NCI-H226 (cell line): ENCODE data around the gene ACTL6B.
A peak's percentile ranks its signal among the peaks of the same experiment; 100 is the strongest.

Source experiments
- DNase-seq: peaks from one replicate; pipeline ENCODE4 v3.0.0-alpha.2; 2015

The ACTL6B gene

DNA sequence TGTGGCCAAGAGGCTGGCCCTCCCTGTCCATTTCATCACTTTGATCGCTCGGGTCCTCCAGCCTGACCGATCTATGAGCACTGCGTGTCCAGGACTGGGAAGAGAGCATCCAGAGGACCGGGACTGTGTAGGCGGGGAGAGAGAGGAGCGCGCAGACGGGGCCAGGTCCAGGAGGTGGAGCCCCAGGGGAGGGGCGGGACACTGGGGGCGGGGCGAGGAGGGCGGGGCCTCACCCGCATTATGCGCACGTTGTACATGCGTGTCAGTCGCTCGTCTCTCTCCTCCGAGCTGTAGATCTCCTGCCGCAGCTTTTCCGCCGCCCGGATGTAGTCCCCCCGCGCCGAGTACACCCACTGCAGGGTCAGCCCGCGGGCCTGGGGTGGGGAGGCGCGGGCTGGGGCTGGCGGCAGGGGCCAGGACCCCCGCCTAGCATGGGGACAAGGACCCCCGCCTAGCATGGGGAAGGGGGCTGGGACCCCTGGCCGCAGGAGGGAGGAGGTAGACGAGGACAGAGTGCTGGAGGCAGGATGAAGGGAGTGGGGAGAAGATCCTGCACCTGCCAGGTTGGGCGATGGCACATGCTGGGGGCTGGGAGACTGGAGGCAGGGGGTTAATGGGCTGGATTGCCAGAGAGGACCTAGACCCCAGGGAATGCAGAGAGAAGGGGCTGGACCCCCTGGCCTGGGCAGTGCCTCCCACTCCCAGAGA lies 29.6 kb downstream of the ACTL6B start:
- DNase-seq, result peak; percentile 75

DNA sequence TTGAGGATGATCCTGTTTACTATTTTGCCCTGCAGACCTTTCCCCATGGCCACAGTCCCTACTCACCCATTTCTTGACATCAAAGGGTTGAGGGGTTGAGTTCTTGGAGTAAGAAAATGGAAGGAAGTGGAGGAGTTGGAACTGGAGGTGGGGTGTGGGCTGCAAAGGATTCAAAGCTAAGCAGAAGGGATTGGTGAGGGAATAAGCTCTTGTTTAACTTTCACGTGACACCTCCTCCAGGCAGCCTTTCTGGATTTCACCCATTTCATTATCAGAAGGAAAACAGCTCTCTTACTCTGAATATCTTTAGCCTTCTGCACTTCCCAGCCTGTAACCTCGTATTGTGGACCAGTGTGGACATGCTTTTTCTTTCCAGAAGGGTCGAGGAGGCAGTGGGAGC lies 30.2 kb downstream of the ACTL6B start:
- DNase-seq, result no peak

DNA sequence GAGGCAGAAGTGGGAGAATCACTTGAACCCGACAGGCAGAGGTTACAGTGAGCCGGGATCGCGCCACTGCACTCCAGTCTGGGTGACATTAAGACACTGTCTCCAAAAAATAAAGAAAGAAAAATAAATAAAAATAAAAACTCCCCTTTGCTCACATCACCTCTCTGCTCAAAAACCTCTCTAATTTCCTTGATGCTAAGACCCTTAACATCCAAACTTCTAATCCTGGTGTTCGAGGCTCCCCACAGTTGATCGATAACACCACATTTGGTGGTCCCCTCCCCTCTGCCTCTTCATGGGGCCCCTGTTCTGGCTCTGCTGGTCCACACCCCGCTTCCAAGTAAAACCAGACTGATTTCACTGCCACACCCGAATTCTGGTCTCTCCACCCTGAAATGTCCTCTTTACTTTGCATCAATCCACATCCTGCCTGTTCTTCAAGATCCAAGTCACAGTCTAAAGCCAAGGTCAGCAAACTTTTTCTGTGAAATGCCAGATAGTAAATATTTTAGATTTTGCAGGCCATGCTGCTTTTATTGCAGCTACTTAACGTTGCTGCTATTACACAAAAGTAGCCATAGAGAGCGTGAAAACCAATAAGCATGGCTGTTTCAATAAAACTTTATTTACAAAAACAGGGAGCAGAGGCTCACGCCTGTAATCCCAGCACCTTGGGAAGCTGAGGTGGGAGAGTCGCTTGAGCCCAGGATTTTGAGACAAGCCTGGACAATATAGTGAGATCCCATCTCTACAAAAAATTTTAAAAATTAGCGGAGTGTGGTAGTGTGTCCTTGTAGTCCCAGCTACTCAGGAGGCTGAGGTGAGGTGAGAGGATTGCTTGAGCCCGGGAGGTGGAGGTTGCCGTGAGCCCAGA lies 32.1 kb downstream of the ACTL6B start:
- no peak for DNase-seq

GRCh38 chr7:100621554-100621953 lies 34.7 kb downstream of the ACTL6B start:
- no peak for DNase-seq

- no peak for DNase-seq
Observed at GRCh38 chr7:100620804-100621203, 35.4 kb downstream of the ACTL6B start.

DNA sequence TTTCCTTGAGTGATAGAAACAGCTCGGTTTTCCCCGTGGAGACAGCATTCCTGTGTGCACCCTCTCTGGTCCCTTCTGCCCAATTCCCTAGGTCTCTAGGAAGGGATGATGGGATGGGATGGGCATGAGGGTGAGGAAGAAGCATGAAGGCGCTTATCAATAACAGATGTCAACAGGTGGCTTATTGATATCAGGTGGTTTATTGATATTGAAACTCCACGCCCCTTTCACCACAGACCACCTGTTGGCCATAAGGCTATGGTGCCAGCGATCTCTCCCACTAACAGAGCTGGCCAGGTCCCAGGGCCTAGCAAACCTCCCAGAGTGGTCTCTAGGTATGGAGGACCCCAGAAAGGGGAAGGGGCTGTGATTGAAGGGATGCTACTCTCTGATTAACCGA lies 36.0 kb downstream of the ACTL6B start:
- no peak for DNase-seq

DNA sequence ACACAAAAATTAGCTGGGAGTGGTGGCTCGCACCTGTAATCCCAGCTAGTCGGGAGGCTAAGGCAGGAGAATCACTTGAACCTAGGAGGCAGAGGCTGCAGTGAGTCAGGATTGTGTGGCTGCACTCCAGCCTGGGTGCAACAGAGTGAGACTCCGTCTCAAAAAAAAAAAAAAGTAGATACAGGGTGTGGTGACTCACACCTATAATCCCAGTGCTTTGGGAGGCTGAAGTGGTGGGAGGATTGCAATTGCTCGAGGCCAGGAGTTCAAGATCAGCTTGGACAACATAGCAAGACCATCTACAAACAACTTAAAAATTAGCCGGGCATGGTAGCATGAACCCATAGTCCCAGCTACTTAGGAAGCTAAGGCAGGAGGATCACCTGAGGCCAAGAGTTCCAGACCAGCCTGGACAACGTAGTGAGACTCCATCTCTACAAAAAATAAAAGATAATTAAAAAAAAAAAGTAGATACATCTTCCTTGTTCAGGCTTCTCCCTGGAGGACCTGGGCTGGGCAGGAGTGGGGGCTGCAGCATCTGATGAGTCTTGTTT lies 41.9 kb downstream of the ACTL6B start:
- DNase-seq, result no peak

DNA sequence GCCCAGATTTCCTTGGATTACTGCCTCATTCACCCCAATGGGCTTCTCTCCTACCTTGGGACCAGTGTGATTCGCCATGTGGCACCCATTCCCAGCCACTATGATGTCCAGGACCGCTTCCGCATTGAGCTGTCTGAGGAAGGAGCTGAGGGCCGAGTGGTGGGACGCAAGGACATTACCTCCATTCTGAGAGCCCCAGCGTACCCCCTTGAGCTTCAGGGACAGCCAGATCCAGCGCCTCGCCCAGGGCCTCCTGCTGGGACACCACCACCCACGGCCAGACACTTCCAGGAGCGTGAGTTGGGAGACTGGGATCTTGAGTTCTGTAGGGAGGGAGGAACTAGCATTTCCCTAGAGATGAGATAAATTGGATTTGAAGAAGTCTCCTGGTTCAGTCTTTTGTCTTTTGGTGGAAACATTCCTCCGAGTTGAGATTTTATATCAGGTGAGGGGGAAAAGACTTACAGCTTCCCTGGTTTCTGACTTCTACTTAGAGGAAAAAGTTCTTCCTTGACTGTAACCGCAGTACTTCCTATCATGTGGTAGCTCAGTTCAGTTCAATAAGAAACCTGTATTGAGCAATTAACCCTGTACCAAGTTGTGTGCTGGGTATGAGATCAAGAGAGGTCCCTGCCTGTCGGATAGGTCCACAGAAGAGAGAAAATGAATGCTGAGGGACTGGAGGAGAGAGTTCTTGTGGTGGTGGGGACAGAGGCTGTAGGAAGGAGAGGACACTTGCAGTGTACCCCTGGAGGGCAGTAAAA lies 42.7 kb downstream of the ACTL6B start:
- DNase-seq, result no peak

DNA sequence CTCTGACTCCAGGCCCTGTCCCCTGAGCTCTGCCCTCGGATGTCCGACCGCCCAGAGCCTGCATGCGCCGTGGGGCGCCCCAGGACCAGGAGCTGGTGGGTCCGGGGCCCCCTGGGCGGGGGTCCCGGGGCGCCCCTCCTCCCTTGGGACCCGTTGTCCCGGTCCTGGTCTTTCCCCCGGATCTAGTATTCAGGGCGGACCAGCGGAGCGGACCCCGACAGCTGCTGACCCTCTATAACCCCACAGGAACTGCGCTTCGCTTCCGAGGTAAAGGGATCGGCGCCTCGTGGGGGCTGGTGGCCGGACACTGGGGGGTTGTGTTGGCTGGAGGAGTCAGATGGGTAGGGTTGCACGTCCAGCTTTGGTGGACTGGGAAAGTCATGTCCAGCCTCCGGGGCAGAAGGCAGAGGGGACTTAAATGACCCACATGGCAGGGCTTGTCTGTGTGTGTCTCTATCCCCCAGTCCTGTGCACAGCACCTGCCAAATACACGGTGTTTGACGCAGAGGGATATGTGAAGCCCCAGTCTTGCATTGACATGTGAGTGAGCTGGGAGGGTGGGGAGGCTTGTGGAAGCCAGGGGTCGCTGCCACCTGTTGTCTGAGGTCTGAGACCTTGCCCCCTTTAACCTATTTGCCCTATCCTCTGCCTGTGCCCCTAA lies 43.4 kb downstream of the ACTL6B start:
- no peak for DNase-seq

DNA sequence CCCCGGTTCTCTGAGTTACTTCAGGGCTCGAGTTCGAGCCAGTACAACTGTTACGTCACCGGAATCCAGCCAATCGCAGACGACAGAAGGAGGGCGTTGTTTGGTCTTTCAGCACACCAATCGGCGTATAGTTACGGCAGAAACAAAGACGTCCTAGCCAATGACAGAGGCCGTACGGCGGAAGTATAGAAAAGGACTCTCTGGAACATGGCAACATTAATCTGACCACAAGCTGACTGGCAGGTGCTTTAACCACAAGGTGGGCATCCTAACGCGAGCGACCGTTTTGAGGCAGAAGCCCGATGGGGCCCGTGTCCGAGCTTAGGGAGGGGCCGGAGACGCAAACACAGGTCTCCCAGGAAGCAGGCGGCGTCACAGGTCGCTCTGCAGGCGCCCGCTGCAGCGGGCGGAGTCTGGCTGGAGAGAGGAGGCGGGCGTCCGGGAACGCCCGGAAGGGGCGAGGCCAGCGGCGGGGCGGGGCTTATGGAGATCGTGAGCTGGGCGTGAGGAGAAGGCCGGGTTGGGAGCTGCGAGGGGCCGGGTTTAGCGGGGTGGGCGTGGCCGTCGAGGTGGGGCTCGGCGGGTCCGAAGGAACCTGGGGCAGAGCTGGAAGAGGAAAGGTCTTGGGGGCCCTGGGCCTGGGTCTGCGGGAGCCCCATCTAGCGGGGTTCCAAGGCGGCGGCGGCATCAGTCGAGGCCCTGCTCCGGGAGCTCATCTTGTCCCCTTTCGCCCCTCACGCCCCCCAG lies 44.1 kb downstream of the ACTL6B start, which contains the start of gene MOSPD3:
Gene MOSPD3 (plus strand): TSS at position 558 of the 747 bp plus-strand sequence. CDS start 252 bp downstream, outside the sequence.
- DNase-seq, result peak; percentile 99

GRCh38 chr7:100609958-100610357 lies 46.3 kb downstream of the ACTL6B start:
- no peak for DNase-seq

- DNase-seq, result no peak
Observed at GRCh38 chr7:100607111-100607510, 49.1 kb downstream of the ACTL6B start.

DNA sequence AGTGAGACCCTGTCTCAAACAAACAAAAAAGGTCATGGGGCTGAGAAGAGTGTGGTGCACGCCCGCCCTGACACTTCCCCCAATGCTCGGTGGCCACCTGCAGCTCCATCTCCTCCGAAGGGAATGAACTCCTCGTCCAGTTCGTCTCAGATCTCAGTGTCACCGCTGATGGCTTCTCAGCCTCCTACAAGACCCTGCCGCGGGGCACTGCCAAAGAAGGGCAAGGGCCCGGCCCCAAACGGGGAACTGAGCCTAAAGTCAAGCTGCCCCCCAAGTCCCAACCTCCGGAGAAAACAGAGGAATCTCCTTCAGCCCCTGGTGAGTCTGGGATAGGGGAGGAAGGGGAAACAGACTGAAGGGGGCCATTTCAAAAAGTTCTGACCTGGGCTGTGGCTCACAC lies 49.9 kb downstream of the ACTL6B start:
- DNase-seq, result no peak

DNA sequence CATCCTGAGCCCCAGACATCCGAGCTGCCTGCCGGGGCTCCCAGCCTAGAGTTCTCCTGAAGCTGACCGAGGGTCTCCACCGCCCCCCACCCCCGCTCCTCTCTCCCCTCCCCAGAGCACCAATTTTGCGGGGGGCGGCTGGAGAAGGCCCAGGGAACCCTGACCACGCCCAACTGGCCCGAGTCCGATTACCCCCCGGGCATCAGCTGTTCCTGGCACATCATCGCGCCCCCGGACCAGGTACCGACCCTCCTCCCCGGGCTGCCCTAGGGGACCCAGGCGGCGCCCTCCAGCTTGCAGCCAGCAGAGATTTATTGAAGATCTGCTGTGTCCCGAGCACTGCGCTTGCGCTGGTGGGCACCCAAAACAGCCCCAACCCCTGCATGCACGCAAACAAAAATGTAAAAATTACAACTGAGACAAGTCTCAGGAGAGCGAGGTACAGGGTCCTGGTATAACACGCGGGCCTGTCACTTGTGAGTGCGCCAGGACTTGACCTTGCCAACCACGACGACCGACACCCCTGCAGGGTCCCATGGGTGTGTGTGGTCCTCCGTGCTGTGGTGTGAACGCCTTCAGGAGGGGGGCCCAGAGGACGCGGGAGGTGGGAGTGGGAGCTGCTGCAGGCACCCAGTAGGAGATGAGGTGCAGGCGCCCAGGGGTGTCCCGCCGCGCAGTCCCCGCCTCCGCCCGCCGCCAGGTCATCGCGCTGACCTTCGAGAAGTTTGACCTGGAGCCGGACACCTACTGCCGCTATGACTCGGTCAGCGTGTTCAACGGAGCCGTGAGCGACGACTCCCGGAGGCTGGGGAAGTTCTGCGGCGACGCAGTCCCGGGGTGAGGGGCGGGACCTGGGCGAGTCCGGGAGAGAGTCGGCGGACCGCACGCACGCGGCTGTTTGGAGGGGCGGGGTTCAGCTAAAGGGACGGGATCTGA lies 51.0 kb downstream of the ACTL6B start:
- DNase-seq, result no peak

DNA sequence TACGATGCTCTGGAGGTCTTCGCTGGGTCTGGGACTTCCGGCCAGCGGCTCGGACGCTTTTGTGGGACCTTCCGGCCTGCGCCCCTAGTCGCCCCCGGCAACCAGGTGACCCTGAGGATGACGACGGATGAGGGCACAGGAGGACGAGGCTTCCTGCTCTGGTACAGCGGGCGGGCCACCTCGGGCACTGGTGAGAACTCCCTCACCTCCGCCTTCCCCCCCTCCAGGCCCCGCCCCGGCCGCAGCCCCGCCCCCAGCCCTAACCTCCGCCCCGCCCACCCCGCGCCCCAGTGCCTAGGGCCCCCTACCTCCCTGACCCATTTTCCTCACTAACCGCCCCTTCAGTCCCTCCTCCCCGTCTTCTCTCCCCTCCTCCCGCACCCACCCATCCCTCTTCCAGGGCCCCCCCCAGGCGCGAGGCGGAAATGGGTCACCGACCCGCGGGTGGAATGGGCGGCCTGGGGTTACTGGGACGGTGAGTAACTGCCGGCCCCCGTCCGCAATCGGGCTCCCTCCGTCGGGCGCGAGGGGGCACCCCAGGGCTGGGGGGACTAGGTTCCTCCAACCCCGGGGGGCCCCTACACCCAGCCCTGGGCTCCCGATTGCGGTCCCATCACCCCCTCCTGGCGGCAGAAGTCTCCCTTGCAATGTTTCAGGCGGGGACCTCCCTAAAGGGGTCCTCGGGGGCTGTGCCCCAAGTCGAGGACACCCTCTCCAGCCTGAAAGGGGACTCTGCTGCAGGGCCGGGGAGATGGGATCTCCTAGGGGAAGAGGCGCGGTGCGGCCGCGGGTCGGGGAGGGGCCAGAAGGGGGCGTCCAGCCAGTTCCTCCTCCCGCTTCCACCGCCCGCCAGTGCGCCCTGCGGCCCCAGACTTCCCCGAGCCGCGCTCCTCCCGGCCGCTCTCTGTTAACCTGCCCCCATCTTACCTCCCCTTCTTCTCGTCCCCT lies 51.9 kb downstream of the ACTL6B start:
- DNase-seq, result peak; percentile 65

DNA sequence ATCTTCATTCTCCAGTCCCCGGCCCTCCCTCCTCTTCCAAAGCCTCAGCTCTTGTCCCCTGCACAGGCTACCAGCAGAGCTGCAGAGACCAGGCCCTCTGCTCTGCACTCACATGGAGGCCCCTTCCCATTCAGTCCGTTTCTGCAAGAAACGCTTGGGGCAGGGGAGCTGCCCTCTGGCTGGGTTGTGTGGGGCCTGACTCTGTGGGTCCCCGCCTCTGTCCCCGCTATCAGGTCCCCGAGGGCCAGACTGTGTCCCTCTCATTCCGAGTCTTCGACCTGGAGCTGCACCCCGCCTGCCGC lies 52.6 kb downstream of the ACTL6B start:
- no peak for DNase-seq

DNA sequence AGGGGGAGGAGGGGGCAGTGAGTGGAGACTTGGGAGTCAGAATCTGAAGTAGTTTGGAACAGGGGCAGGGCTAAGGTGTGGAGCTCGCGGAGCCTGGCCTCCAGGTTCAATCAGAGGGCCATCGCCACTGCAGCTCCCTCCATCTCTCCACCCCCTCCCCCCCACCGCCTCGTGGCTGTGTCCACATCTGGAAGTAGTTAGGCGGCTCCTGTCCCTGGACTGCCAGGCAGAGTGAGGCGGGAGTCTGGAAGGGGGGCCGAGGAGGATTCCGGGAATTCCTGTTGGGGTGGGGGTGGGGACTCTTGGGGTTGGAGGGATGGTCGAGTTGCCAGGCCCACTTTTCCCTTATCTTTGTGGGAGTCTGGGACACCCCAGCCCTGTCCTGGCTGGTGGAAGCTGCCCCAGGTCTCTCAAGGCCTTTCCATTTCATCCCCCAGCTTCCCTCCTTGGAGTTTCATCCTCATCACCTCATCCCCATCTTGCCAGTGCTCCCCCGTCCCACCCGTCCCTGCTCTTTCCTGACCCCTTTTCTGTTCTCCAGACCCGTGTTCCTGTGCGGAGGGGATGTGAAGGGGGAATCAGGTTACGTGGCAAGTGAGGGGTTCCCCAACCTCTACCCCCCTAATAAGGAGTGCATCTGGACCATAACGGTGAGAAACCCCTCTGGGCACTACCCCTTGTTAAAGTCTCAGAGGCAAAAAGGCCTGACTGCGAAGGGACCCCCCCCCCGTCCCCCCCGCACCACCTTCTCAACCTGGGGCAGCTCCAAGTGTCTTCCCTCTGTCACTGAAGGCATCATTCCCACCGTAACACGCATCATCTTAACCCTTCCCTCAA lies 53.1 kb downstream of the ACTL6B start:
- DNase-seq, result no peak

GRCh38 chr7:100600730-100601038 lies 55.6 kb downstream of the ACTL6B start:
- DNase-seq, result no peak
